HTR-8/SVneo (cell line): Measurements from ENCODE around the gene OPA1.
A peak's percentile ranks its signal among the peaks of the same experiment; 100 is the strongest.

Experiments
- DNase-seq: peaks from one replicate; pipeline ENCODE4 v3.0.0; 2011; ENCODE audit warnings: low spot score, mixed read lengths; ENCODE audit not compliant: insufficient read length
- FAIRE-seq: peaks from 2 replicates; lab custom pipeline; 2011; peaks lifted over from hg19 to GRCh38; lab: Jason Lieb, UNC

Gene OPA1, protein sequence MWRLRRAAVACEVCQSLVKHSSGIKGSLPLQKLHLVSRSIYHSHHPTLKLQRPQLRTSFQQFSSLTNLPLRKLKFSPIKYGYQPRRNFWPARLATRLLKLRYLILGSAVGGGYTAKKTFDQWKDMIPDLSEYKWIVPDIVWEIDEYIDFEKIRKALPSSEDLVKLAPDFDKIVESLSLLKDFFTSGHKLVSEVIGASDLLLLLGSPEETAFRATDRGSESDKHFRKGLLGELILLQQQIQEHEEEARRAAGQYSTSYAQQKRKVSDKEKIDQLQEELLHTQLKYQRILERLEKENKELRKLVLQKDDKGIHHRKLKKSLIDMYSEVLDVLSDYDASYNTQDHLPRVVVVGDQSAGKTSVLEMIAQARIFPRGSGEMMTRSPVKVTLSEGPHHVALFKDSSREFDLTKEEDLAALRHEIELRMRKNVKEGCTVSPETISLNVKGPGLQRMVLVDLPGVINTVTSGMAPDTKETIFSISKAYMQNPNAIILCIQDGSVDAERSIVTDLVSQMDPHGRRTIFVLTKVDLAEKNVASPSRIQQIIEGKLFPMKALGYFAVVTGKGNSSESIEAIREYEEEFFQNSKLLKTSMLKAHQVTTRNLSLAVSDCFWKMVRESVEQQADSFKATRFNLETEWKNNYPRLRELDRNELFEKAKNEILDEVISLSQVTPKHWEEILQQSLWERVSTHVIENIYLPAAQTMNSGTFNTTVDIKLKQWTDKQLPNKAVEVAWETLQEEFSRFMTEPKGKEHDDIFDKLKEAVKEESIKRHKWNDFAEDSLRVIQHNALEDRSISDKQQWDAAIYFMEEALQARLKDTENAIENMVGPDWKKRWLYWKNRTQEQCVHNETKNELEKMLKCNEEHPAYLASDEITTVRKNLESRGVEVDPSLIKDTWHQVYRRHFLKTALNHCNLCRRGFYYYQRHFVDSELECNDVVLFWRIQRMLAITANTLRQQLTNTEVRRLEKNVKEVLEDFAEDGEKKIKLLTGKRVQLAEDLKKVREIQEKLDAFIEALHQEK

GRCh38 chr3:193592841-193593667, at the start of gene OPA1:
OPA1 (plus strand) TSS chr3:193593208; CDS start chr3:193593378, 170 bp downstream.
- peak; percentile 58 for FAIRE-seq
- peak; percentile 94 for DNase-seq

- FAIRE-seq = no peak
- DNase-seq = no peak
Measured at GRCh38 chr3:193544289-193544688, 48.7 kb upstream of the OPA1 start.

DNA sequence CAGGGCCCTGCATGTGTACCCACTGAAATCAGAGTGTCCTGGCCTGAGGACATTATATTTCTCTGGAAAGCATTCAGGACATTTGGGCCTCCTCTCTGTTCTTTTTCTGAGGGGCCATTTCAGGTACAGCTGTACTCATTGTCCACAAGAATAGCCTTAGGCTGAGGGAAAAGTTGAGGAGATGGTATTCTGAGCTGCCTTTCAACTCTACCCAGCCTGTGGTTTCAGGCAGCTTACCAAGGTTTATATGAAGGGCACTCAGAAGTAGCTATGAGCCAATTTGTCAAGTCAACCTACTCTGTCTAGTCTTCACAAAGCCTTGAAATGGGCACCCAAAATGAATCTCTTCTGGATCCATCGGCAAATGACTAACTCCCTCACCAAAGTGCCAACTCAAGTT, 47.7 kb upstream of the OPA1 start:
- FAIRE-seq (no peak), DNase-seq (no peak)

GRCh38 chr3:193546129-193546528, 46.9 kb upstream of the OPA1 start:
- no peak for FAIRE-seq
- no peak for DNase-seq

GRCh38 chr3:193548406-193548805, 44.6 kb upstream of the OPA1 start:
- no peak for FAIRE-seq
- DNase-seq = no peak

DNA sequence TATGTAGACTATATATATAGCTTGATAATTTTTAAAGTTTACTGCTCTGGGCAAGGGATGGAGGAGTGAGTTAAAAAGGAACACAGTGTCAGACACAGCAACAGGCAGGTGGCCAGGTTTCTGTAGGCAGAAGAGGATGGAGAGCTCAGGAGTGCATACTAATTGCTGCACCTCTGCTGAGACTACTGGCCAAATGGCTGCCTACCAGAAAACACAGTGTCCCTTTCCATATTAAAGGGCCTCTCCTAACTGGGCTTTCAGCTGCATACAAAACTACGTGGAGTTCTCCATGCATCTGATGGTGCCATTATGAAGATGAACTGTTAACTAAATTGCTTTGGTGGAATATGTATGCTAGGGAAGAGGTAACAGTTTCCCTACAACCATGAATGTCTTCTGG, 40.1 kb upstream of the OPA1 start:
- no peak for DNase-seq
- FAIRE-seq = no peak

- DNase-seq (no peak), FAIRE-seq (no peak)
Measured at GRCh38 chr3:193553586-193553985, 39.4 kb upstream of the OPA1 start.

DNA sequence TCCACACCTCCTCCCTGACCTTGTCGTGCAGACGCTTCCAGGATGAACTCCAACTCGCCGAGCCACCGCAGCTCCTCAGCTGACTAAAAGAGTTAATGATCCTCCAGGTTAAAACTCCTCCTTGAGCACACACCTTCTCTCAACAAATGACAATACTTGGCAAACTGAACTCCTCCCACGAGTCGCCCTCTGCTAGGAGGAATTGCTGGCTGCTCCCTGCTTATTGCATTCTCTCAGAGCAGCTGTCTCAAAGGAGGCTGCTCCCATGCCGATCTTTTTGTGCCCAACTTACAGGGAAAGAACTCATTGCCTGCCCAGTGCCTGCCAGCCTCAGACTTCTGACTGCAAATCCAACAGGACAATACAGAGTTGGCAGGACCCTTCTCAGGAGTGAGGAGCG, 38.2 kb upstream of the OPA1 start, which contains the start of gene ATP13A4:
Gene ATP13A4, minus strand, starts transcription at position 85 of the 400 bp plus-strand sequence. CDS start 96 bp downstream, outside the sequence.
- FAIRE-seq (no peak), DNase-seq (no peak)

DNA sequence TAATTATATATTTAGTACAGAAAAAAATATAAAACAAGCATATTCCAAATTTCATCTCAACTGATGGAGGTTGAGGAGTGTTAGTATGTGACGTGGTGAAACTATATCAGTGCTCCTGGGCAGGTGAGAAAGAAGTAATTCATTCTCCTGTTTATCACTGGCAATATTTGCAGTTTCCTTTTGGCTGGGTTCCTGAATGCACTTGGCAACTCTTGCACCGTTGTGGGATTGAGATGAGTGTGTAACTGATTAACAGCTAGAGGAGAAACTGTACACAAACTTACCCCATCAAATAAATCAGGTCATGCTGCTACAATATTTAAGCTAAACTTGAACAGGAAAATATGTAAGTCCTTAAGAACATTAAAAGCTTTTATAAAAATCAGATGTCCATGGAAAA, 36.2 kb upstream of the OPA1 start:
- no peak for FAIRE-seq
- DNase-seq = no peak

DNA sequence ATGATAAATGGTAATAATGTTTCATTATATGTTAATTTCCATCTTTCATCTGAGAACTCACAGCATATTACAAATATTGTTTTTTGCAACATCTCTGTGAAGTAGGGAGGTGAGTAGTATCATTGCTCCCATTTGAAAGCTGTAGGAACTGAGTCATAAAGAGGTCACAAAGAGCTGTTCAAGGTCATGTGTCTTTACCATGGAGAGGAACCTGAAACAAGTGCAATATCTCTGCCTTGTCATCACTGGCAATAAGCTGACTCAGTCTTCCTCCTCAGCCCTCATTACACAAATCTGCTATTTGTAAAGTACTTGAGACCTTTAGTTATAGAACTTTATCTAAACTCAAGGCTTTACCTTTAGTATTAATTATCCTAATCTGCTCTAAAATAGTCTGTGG, 33.9 kb upstream of the OPA1 start:
- FAIRE-seq (no peak), DNase-seq (no peak)

GRCh38 chr3:193560091-193560490, 32.9 kb upstream of the OPA1 start:
- FAIRE-seq = no peak
- no peak for DNase-seq

GRCh38 chr3:193560870-193561269, 32.1 kb upstream of the OPA1 start:
- FAIRE-seq = no peak
- no peak for DNase-seq

GRCh38 chr3:193563426-193563825, 29.6 kb upstream of the OPA1 start:
- DNase-seq = no peak
- FAIRE-seq = no peak

GRCh38 chr3:193564012-193564411, 29.0 kb upstream of the OPA1 start:
- FAIRE-seq = no peak
- DNase-seq = no peak

GRCh38 chr3:193569119-193569518, 23.9 kb upstream of the OPA1 start:
- FAIRE-seq (no peak), DNase-seq (no peak)

- DNase-seq (peak; percentile 61), FAIRE-seq (peak; percentile 31)
Measured at GRCh38 chr3:193572426-193572908, 20.5 kb upstream of the OPA1 start.

DNA sequence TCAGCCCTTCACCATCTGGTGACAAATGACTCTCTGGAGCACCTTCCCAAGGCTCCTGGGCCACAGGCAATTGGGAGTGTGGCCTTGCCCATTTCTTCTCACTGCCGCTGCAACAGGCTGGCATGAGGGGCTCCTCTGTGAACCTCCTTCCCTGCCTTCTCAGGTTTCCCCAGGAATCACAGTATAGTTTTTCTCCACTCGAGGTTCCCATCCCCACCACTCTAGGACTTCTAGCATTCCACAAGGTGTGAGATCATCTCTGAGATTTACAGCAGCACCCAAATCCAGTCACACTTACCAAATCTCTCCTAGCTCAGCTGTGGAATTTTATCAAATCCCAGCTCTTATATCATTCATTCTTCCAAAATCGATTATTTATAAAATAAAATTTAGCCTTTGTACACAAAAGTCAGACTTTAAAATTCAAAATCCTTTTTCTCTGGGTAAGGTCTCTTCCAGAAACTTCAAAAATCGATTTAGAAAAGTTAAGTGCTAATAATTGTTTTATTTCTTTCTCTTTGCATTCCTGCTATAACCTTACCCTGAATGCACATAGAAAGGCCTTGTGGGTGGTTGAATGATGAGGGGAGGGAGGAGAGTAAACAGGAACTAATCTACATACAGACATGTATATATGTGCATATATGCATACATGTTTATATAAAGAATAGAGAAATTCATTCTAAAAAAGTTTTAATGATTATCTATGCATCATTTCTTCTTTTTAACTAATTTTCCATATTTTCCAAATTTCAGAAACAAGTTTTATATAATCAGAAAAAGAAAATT, 19.4 kb upstream of the OPA1 start:
- DNase-seq (peak; percentile 10), FAIRE-seq (no peak)

DNA sequence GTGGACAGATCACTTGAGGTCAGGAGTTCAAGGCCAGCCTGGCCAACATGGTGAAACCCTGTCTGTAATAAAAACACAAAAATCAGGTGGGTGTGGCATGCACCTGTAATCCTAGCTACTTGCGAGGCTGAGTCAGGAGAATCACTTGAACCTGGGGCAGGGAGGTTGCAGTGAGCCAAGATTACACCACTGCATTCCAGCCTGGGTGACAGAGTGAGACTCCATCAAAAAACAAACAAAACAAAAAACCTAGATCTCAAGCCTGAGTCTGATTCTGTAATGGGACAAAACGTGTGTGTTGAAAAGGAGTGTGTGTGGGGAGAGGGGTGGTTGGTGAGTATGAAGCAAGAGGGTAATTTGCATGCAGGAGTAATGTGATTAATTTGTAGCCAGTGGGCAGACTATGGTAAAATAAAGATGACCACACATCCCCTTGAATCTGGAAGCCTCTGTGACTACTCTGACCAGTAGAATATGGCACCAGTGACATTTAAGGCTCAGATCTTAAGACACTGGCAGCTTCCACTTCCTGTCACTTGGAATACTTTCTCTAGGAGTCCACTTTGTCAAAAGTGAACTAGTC, 18.4 kb upstream of the OPA1 start:
- DNase-seq (no peak), FAIRE-seq (no peak)

GRCh38 chr3:193585530-193585929, 7.5 kb upstream of the OPA1 start:
- no peak for DNase-seq

More at GRCh38 chr3:193585530-193585929, 7.5 kb upstream of the OPA1 start:
- FAIRE-seq = no peak
